Measurements from ENCODE around the gene IL6.
"Not testable (repeated sequence)": the region's sequence is repeated elsewhere in the genome, so short reads cannot be mapped to it uniquely, and the experiment has no call there.

The IL6 gene

GRCh38 chr7:22779730-22780323 lies 52.8 kb downstream of the IL6 start:
- not testable (repeated sequence) for DNase-seq (ENCODE audit: low read depth in 2 of 3, low spot score in 1 of 3)

- no peak for DNase-seq (ENCODE audit: low read depth in 2 of 3, low spot score in 1 of 3)
These were observed 54.3 kb downstream of the IL6 start for GRCh38 chr7:22781230-22781711.

All from stimulated activated CD4-positive, alpha-beta T cell treated with anti-CD3 and anti-CD28 coated beads, Interleukin-12 subunit alpha, Interleukin-12 subunit beta, amount 100 ng/mL, for 48 hours (primary cell).